Right kidney (tissue), 1 donor: Measurements from ENCODE around the gene RBM20.

Experiments
- DNase-seq: peaks from one replicate; pipeline ENCODE4 v3.0.0-alpha.2; 2016

RBM20 gene

GRCh38 chr10:110836706-110837105 is 192.6 kb downstream of the RBM20 start:
- DNase-seq, result no peak

DNA sequence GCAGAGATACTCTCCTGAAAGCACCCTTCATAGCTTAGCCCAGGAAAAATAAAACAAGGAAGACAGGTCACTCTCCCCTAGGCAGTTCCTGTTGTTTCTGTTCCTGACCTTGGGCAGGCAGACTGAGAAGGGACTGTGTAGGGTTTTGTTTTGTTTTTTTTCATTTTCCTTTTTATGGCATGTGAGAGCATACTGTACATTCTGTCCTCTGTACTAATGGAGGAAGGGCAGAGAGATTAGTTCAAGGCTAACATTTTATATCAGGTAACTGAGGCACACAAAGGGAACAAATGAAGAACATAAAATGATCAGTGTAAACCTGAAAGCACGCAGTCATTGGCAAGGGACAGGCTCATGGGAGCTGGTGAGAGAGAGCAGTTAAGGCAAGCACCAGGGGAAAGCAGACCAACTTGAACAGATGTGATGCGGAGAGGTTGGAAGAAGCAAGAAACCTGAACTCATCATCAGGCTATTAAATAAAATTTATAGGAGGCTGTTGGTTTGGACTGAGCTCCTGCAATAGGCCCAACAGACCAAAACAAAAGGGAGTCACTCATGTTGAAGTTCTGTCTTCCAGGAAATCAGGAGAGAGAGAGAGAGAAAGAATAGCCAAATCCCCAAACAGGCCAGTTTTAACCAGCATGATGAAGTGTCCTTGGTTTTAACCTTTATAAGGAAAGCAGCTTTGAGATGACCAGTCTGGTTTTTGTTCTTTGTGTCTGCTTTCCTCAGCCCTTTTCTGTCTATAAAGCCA is 193.5 kb downstream of the RBM20 start:
- DNase-seq, result no peak

- no peak for DNase-seq
These were observed 196.2 kb downstream of the RBM20 start for GRCh38 chr10:110840225-110840922.

GRCh38 chr10:110840923-110841428 is 196.8 kb downstream of the RBM20 start:
- no peak for DNase-seq

- DNase-seq, result no peak
These were observed 197.7 kb downstream of the RBM20 start for GRCh38 chr10:110841767-110842267.

- no peak for DNase-seq
These were observed 198.3 kb downstream of the RBM20 start for GRCh38 chr10:110842326-110842904.

GRCh38 chr10:110843031-110843430 is 198.9 kb downstream of the RBM20 start:
- no peak for DNase-seq

DNA sequence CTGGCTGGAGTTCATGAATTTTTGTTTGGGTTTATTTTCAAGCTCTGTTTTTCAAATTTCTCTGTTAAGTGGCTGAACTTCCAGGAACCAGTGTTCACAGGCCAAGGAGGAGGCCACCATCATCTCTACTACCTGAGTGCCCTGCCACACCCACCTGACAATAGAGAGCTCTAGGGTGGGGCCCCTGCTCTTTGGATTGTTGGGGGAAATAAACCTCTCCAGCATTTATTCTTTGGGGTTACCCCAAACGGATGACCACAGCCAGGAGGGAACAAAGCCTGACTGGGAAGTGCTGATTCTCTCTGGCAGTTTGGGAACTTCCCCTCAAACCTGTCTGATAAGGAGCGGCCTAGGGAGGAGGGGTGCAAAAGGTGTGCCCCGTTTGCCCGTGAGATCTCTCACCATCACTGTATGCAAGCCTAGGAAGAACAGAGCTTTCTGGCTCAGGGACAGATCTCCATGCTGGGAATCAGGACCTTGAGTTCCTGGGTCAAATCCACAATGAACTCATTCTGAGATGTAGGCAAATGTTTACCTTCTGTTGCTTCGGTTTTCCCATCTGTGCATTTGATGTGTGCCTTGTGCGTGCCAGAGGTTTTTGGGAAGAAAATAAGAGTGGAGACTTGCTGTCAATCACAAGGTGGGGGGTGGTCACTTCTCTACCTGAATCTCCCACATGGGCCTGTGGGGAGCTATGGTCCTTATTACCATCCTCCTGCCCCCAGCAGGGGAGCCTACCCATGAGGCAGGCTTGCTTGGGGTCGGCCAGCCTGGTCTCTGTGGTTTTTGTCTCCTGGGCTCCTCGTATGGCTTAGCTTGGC is 199.9 kb downstream of the RBM20 start:
- DNase-seq, result no peak

DNA sequence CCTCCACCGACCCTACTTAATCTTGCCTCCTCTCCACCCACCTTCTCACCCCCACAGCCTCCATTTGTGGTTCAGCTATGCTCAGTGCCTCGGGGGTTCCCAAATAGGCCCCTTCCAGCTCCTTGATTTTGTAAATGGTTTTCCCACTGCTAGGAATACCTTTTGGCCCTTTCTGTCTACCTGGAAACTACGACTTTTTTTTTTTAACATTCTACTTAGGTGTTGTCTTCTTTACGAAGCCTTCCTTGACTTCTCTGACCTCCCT is 200.4 kb downstream of the RBM20 start:
- DNase-seq, result no peak

DNA sequence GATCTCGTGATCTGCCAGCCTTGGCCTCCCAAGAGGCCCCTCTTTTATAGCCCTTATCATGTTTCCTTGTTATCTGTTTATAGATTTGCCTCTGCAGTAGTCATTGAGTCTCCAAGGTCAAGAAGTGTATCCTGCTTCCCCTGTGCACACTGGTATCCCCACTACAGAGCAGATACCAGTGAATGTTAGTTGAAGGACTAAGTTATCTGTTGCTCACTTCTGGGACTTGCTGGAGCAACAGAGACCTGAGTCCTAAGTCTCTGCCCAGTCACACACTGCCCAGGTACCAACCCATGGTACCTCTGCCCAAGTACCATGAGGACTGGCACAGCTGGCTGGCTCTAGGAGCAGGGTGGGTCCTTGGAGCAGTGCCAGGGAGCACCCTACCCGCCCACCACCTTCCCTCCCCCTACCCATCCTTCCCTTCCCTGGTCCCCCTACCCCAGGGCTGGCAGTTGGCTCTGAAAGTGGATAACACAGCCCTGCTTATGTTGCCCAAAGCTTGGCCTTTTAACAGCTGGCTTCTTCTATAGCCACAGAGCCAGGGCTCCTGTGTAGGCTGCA is 201.1 kb downstream of the RBM20 start:
- DNase-seq, result no peak

DNA sequence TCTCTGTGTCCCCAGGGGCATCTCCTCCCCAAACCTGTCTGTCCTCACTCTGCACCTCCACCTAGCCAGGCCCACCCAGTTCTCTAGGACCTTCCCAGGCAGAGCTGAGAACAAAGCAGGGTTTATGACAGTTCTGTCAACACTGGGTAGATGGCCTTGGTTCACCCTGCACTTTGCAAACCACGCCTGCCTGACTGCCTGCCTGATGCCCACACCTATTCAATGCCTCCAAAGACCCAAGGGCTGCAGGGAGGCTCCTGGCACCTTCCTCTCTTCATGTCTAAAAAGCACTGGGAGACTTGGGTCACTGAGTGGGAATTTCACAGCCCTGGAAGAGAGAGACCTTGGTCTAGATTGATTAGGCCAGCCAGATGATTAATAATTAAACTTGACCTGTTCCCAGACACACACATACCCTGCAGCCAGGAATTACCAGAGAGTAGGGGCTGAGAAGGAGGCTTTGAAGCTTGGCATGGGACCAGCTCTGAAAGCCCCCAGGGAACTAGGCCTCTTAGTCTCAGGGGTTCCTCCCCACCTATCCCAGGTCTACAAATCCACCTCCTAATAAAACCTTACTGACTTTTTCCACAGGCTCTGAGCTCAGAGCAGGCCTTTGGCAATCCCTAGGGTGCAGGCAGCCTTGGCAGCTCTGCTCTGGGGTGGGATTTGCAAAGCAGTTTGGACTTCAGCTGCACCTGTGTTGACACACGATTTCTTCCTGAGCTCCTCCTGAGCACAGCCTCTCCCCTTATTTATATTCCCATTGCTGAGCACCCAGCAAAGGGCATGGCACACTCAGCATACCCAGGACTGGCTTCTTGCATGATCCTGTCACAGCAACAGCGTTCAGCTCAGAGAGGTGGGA is 201.9 kb downstream of the RBM20 start:
- DNase-seq, result no peak

DNA sequence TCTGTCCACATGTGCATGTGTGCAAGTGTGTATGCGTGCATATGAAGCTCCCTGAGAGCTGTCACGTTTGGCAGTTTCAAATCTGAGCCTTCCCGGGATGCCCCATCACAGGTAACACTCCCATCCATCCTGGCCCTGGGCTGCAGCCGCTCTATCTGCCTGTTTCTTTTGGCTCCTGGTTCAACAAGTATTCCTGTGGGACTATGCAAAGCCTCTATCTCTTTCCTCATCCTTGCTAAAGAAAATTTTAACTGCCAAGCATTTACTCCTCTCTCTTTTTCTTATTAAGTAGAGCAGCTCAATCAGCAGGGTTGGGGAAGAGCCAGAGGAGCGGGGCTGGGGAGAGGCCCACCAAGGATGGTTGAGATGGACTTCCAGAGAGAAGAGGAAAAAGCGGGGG is 203.2 kb downstream of the RBM20 start:
- DNase-seq, result no peak

DNA sequence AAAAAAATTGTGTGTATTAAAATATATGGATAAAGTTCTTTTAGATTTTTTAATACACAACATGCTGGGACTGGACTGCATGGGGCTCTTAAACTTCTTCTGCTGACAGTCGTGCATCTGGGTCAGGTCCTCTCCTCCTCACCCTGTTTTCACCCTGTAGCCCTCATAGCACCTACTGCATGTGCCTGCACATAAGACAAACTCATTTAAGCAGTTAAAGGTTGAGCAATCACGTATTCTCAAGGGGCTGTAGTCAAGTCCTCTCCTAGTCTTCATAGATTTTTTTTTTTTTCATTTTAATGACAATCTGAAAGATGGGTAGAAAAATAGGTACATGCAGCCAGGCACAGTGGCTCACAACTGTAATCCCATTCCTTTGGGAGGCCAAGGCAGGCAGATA is 204.0 kb downstream of the RBM20 start:
- no peak for DNase-seq

DNA sequence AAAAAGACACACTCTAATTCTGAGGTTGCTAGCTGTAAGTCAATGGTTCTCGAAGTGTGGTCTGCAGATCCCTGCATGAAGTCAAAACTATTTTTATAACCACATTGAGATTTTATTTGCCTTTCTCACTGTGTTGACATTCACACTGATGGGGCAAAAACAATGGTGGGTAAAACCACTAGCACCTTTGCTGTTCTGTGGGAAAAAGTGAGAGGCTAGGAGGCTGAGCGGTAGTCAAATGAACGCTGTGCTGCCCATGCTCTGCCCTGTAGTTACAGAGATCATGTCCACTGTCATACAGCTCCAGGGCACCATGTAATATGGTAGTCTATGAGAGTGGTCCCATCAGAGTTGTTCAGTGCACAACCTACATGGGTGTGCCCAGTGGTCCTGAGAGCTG is 206.0 kb downstream of the RBM20 start:
- DNase-seq, result no peak

DNA sequence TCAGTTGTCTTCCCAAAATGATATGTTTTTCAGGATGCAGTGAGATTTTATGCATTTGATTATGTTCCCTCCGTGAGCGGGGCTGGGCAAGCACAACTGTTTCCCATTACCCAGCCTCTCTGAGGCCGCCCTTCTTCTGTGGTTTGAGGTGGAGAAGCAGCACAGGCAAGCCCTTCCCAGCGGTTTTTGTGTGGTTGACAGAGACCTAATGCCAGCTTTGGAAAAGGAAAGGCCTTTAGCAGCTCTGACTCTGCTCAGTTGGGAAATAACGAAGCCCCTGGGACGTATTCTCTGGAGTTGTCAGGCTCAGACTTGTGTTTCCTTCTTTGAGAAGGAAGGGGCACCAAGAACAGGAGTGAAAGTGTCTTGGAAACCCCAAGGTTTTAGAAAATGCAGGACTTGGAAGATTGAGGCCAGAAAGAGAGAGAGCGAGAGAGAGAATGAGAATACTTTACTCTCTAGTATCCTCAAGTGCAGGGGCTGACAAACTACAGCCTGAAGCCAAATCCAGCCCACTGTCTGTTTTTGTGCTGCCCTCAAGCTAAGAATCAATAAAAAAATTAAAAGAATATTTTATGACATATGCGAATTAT is 207.0 kb downstream of the RBM20 start:
- no peak for DNase-seq

DNA sequence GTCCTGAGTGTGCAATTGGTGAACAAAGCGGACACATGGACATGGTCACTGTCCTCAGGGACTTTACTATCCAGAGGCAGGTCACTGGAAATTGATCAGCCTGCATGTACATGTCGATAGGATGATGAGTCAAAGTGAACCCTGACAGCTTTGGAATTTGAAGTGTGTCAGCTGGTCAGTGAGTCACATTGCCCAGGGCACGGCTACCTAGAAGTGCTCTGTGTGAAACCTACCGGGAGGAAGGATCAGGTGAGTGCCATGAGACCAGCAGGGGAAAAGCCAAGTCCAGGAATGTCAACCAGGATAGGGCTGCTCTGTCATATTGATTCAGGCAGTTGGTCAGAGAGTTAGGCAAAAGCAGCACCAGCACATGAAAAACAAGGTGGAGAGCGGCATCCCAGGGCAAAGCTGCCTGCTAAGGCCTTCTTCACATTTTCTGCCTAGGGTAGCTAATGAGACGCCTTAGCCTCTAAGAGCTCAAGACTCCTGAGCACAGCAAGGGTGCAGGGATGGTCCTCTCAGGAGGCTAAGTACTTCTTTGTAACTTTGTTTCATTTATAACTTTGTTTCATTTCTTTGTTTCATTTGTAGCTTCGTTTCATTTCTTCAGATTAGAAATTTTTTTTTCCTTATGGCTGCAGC is 208.2 kb downstream of the RBM20 start:
- DNase-seq, result no peak

DNA sequence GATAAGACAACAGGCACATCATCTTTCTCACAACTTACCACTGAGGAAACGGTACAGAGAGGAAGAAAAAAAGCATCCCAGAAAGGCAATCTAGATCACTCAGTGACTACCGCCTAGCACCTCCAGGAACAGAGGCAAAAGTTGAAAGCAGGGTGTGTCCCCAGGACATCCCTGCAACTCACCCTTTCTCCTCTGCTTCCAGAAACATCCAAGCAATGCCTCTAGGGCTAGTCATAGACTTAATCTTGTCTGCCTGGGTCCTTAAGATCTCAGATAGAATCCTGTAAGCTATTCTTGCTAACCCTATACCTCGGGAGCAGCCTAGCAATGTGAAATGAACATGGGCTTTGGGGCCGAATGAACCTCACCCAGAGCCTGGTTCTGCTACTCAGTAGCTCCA is 208.8 kb downstream of the RBM20 start:
- DNase-seq, result no peak

- DNase-seq, result no peak
These were observed 209.9 kb downstream of the RBM20 start for GRCh38 chr10:110853921-110854605.

DNA sequence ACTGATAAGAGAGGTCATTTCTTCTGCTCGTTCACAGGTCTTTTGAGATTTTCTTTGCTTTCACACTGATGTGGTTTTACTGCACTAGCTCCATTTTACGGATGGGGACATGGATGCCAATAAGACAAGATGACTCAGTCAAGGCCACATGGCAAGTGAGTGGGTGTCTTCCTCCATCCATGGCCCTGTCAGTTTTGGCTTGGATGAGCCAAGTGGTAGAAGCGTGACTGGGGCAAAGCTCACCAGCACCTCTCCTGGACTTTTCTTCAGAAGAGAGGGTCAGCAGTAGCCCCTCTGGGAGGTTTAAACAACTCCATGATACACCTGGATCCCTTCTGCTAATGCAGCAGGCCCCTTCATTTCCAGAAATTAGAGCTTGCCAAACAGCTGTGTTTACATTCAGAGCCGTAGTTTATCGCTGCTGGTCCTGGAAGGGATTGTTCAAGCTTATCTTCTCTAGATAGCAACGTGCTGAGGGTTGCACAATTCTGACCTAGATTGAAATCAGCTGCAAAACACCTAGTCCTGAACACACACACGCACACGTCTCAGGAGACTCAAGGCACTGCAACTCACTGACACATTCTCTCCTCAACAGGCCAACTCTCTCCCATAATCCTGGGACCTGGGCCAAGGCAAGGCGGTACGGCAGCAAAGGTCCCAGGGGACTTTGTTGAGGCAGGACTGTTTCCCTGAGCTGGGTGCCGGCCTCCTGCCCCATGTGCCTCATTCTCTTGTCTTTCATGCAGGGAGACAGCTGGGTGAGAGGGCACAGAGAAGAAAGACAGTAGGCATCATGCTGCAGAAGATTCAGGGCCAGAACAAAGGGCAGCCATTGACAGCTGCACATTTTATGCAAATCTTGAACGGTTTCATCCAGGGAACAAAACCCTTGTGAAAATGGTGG is 213.4 kb downstream of the RBM20 start:
- no peak for DNase-seq
